Tibial artery (tissue), 4 donors: ENCODE data around the gene CLSTN1.

Experiments used
- DNase-seq, 2 donors: peaks; one replicate each; pipeline ENCODE4 v3.0.0-alpha.2; 2019
- H3K27ac ChIP-seq, 2 donors: fragments of 200-600 bp; sonication (generic) in 1 of 2; 1 replicate in 1 of 2; 2 replicates in 1 of 2; pipeline ENCODE4 v1.5.1; 2018 to 2019; ENCODE audit warnings: mild to moderate bottlenecking in 1 of 2
- H3K27me3 ChIP-seq, 2 donors: fragments of 200-600 bp; sonication (generic) in 1 of 2; one replicate each; pipeline versions ENCODE4 v1.5.1 to v1.6.0; 2016 to 2019
- H3K36me3 ChIP-seq, 3 donors: fragments of 200-600 bp; sonication (generic) in 2 of 3; one replicate each; pipeline ENCODE4 v1.5.1; 2016 to 2019; ENCODE audit warnings: mild to moderate bottlenecking in 2 of 3
- H3K4me1 ChIP-seq, 4 donors: fragments of 200-600 bp; sonication (generic) in 2 of 4; 1 replicate in 3 of 4; 2 replicates in 1 of 4; pipeline ENCODE4 v1.5.1; 2016 to 2019
- H3K4me3 ChIP-seq, 2 donors: fragments of 200-600 bp; sonication (generic) in 1 of 2; 1 replicate in 1 of 2; 2 replicates in 1 of 2; pipeline ENCODE4 v1.5.1; 2018 to 2019; ENCODE audit warnings: mild to moderate bottlenecking in 2 of 2
- H3K9me3 ChIP-seq, 3 donors: fragments of 200-600 bp; sonication (generic) in 1 of 3; one replicate each; pipeline ENCODE4 v1.5.1; 2016 to 2019
- CTCF ChIP-seq, 2 experiments: fragments of 200-600 bp in 1 of 2; fragments of 450-650 bp in 1 of 2; IDR thresholded peaks; one replicate each; pipeline ENCODE4 v1.5.1; 2017 to 2019; ENCODE audit warnings: antibody characterized with exemption in 2 of 2, mild to moderate bottlenecking in 1 of 2, moderate library complexity in 1 of 2
- intact Hi-C: fragments of 100-400 bp; cut with DNase I; formaldehyde crosslinking; loops from one replicate; pipeline ENCODE4 v1.15.0; 2023; ENCODE audit warnings: low total_unique reads

CLSTN1 gene

GRCh38 chr1:9703165-9703509 is 120.6 kb downstream of the CLSTN1 start:
- intact Hi-C loops, result no loop called here
- H3K27ac ChIP-seq, result no peak overlapping the region
- no peaks in the 10 kb centered on the region for H3K36me3 ChIP-seq
- H3K27me3 ChIP-seq, result no peaks in the 10 kb centered on the region
- no peaks in the 10 kb centered on the region for H3K9me3 ChIP-seq
- H3K4me1 ChIP-seq, result peaks cover 0 to 11% (median 0%) of the 10 kb centered on the region in 4 donors
- H3K4me3 ChIP-seq, result no peak overlapping the region
- no peak for TF ChIP-seq CTCF (IDR thresholded peaks at IDR 0.05)
- no peak for DNase-seq

GRCh38 chr1:9701665-9702064 is 122.1 kb downstream of the CLSTN1 start:
- TF ChIP-seq CTCF (IDR thresholded peaks at IDR 0.05), result no peak
- intact Hi-C loops, result no loop called here
- H3K4me3 ChIP-seq, result no peak overlapping the region
- no peak for DNase-seq
- peaks cover 0 to 11% (median 0%) of the 10 kb centered on the region in 4 donors for H3K4me1 ChIP-seq
- H3K36me3 ChIP-seq, result no peaks in the 10 kb centered on the region
- no peaks in the 10 kb centered on the region for H3K27me3 ChIP-seq
- H3K27ac ChIP-seq, result no peak overlapping the region
- H3K9me3 ChIP-seq, result no peaks in the 10 kb centered on the region

- no peak for DNase-seq
- Histone ChIP-seq H3K4me1 (peaks cover 0 to 11% (median 0%) of the 10 kb centered on the region in 4 donors), H3K27me3 (no peaks in the 10 kb centered on the region), H3K4me3 (no peak overlapping the region), H3K36me3 (no peaks in the 10 kb centered on the region), H3K9me3 (no peaks in the 10 kb centered on the region), H3K27ac (no peak overlapping the region)
- no peak for TF ChIP-seq CTCF (IDR thresholded peaks at IDR 0.05)
- intact Hi-C loops, result no loop called here
These were observed 123.4 kb downstream of the CLSTN1 start for GRCh38 chr1:9700340-9700739.

GRCh38 chr1:9699361-9699760 is 124.4 kb downstream of the CLSTN1 start:
- no peaks in the 10 kb centered on the region for H3K27me3 ChIP-seq
- H3K9me3 ChIP-seq, result no peaks in the 10 kb centered on the region
- DNase-seq, result no peak
- peaks cover 0 to 3% (median 0%) of the 10 kb centered on the region in 3 donors for H3K36me3 ChIP-seq
- intact Hi-C loops, result no loop called here
- peaks cover 0 to 11% (median 0%) of the 10 kb centered on the region in 4 donors for H3K4me1 ChIP-seq
- no peak overlapping the region for H3K27ac ChIP-seq
- no peak overlapping the region for H3K4me3 ChIP-seq
- TF ChIP-seq CTCF (IDR thresholded peaks at IDR 0.05), result no peak

DNA sequence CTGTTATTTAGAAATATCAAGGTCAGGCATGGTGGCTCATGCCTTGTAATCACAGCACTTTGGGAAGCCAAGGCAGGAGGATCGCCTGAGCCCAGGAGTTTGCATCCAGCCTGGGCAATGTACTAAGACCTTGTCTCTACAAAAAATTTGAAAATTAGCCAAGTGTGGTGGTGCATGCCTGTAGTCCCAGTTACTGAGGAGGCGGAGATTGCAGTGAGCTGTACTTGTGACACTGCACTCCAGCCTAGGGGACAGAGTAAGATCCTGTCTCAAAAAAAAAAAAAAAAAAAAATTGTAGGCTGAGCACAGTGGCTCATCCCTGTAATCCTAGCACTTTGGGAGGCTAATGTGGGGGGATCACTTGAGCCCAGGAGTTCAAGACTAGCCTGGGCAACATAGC is 127.0 kb downstream of the CLSTN1 start:
- no peak overlapping the region for H3K27ac ChIP-seq
- no peak for DNase-seq
- no peaks in the 10 kb centered on the region for H3K27me3 ChIP-seq
- H3K36me3 ChIP-seq, result peaks cover 0 to 16% (median 0%) of the 10 kb centered on the region in 3 donors
- intact Hi-C loops, result no loop called here
- no peaks in the 10 kb centered on the region for H3K9me3 ChIP-seq
- no peak for TF ChIP-seq CTCF (IDR thresholded peaks at IDR 0.05)
- H3K4me1 ChIP-seq, result peaks cover 0 to 7% (median 0%) of the 10 kb centered on the region in 4 donors
- H3K4me3 ChIP-seq, result no peak overlapping the region

DNA sequence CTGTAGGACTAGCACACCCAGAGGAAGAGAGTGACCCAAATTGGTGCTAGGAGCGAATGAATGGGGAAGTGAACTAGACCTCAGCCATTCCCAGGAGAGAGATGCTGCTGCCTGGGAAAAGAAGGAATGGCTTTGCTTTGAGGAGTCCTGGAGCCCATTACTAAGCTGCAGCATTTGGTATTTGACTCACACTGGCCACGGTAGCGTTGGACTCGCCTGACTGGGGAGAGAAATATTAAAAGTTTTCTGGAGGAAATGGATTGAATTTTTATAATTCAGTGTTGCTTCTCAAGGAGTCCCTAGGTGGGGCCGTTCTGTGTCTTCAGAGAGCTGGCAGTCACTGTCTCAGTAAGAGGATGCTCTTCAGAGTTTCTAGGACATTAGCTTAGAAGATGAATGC is 132.1 kb downstream of the CLSTN1 start:
- no peak for TF ChIP-seq CTCF (IDR thresholded peaks at IDR 0.05)
- Histone ChIP-seq H3K27ac (no peak overlapping the region), H3K36me3 (peaks cover 0 to 18% (median 0%) of the 10 kb centered on the region in 3 donors), H3K27me3 (no peaks in the 10 kb centered on the region), H3K9me3 (no peaks in the 10 kb centered on the region), H3K4me3 (no peak overlapping the region), H3K4me1 (peaks cover 0 to 33% (median 26%) of the 10 kb centered on the region in 4 donors)
- DNase-seq, result no peak
- intact Hi-C loops, result no loop called here
